ENCODE data around the gene LMOD2.

LMOD2 gene

GRCh38 chr7:123641901-123642300, 13.8 kb upstream of the LMOD2 start:
- DNase-seq, result no peak

GRCh38 chr7:123643495-123644441, 11.9 kb upstream of the LMOD2 start:
- DNase-seq, result no peak

- DNase-seq, result no peak
These were observed 10.2 kb upstream of the LMOD2 start for GRCh38 chr7:123645516-123645915.

GRCh38 chr7:123647106-123647730, 8.4 kb upstream of the LMOD2 start:
- no peak for DNase-seq

GRCh38 chr7:123649964-123650363, 5.7 kb upstream of the LMOD2 start:
- no peak for DNase-seq

GRCh38 chr7:123650595-123650994, 5.1 kb upstream of the LMOD2 start:
- DNase-seq, result no peak

- DNase-seq, result no peak
These were observed 3.3 kb upstream of the LMOD2 start for GRCh38 chr7:123652406-123652805.

- DNase-seq, result no peak
These were observed 2.5 kb upstream of the LMOD2 start for GRCh38 chr7:123653162-123653561.

GRCh38 chr7:123656544-123657303, 1.1 kb downstream of the LMOD2 start:
- DNase-seq, result no peak

- DNase-seq, result no peak
These were observed 1.6 kb downstream of the LMOD2 start for GRCh38 chr7:123657304-123657685.

GRCh38 chr7:123658023-123658422, 2.4 kb downstream of the LMOD2 start:
- DNase-seq, result no peak

- DNase-seq, result no peak
These were observed 5.1 kb downstream of the LMOD2 start for GRCh38 chr7:123660514-123661354.

GRCh38 chr7:123661765-123662164, 6.1 kb downstream of the LMOD2 start:
- DNase-seq, result no peak

- DNase-seq, result no peak
These were observed 6.6 kb downstream of the LMOD2 start for GRCh38 chr7:123662293-123662692.

GRCh38 chr7:123662755-123663154, 7.1 kb downstream of the LMOD2 start:
- no peak for DNase-seq

GRCh38 chr7:123663200-123663599, 7.5 kb downstream of the LMOD2 start:
- no peak for DNase-seq

- no peak for DNase-seq
These were observed 9.5 kb downstream of the LMOD2 start for GRCh38 chr7:123665157-123665556.

GRCh38 chr7:123665896-123666295, 10.2 kb downstream of the LMOD2 start:
- DNase-seq, result no peak

- DNase-seq, result no peak
These were observed 10.8 kb downstream of the LMOD2 start for GRCh38 chr7:123666492-123666891.

GRCh38 chr7:123669485-123669884, 13.8 kb downstream of the LMOD2 start:
- DNase-seq, result no peak

- DNase-seq, result no peak
These were observed 17.6 kb downstream of the LMOD2 start for GRCh38 chr7:123673137-123673732.

- no peak for DNase-seq
These were observed 18.2 kb downstream of the LMOD2 start for GRCh38 chr7:123673752-123674398.
